GM12878 (cell line): ENCODE results near the gene MPP1. TPM values are rescaled to one million over a fixed set of nuclear protein-coding genes. Genes with fewer than 3 reads are reported as not detected.

Experiments used
- ATAC-seq: fragments of 200-7000 bp; cut with Tn5 transposase; 3 replicates; pipeline ENCODE4 v1.9.1; 2020; ENCODE audit warnings: mild to moderate bottlenecking, moderate library complexity
- BruUV-seq: library from RNA; stranded (reverse); fragments of 400-500 nt; replicated peaks from 2 replicates; lab custom pipeline; 2021; lab: Mats Ljungman, UMichigan
- CTCF ChIA-PET: fragments of 300-600 bp; sonication (Branson Sonifier 250); formaldehyde crosslinking; extraction: SDS; loops from one replicate; lab custom pipeline; 2021; ENCODE audit warnings: inconsistent platforms; lab: Yijun Ruan, JAX
- POLR2A ChIA-PET: fragments of 350-600 bp; formaldehyde crosslinking; extraction: SDS; loops from one replicate; lab custom pipeline; 2021; ENCODE audit warnings: inconsistent platforms; lab: Charles Lee
- RAD21 ChIA-PET: fragments of 300-600 bp; sonication (Branson Sonifier 250); formaldehyde crosslinking; loops from one replicate; lab custom pipeline; 2023; ENCODE audit warnings: antibody characterized with exemption; ENCODE audit not compliant: unreplicated experiment; lab: Charles Lee
- SMC1A ChIA-PET: fragments of 300-600 bp; sonication (Branson Sonifier 250); formaldehyde crosslinking; loops from one replicate; lab custom pipeline; 2023; ENCODE audit not compliant: unreplicated experiment, uncharacterized antibody; lab: Charles Lee
- DNase-seq: peaks from one replicate; pipeline ENCODE4 v3.0.0-alpha.2; 2011; ENCODE audit warnings: low read depth, low spot score
- FAIRE-seq: peaks from 3 replicates; lab custom pipeline; 2011; peaks lifted over from hg19 to GRCh38; lab: Jason Lieb, UNC
- H2AFZ ChIP-seq: 2 replicates; pipeline ENCODE4 v1.6.0; 2011; ENCODE audit warnings: low read depth, low read length, control low read depth; ENCODE audit not compliant: control insufficient read depth
- H3K27ac ChIP-seq: 2 replicates; pipeline ENCODE4 v1.5.1; 2011; ENCODE audit warnings: control low read depth; ENCODE audit not compliant: control insufficient read depth, insufficient read depth
- H3K27me3 ChIP-seq, 2 experiments: replicated peaks in 1 of 2; 2 replicates each; pipeline versions ENCODE4 v1.6.0 to v1.6.1; 2011; ENCODE audit warnings: low read length in 1 of 2; ENCODE audit not compliant: control insufficient read depth in 2 of 2, insufficient read depth in 2 of 2
- H3K36me3 ChIP-seq, 2 experiments: 2 replicates each; pipeline ENCODE4 v1.5.1; 2011; ENCODE audit warnings: low read length in 1 of 2; ENCODE audit not compliant: control insufficient read depth in 2 of 2, insufficient read depth in 2 of 2
- H3K4me1 ChIP-seq: 2 replicates; pipeline ENCODE4 v1.6.1; 2011; ENCODE audit warnings: mild to moderate bottlenecking, low read length, moderate library complexity, mixed read lengths; ENCODE audit not compliant: control insufficient read depth, insufficient read depth
- H3K4me2 ChIP-seq: 2 replicates; pipeline ENCODE4 v1.6.0; 2011; ENCODE audit warnings: control low read depth; ENCODE audit not compliant: control insufficient read depth, insufficient read depth
- H3K4me3 ChIP-seq: fragments of 200-600 bp; sonication (generic); 2 replicates; pipeline ENCODE4 v1.5.1; 2016
- H3K79me2 ChIP-seq: 2 replicates; pipeline ENCODE4 v1.6.0; 2011; ENCODE audit warnings: low read length; ENCODE audit not compliant: control insufficient read depth, insufficient read depth
- H3K9ac ChIP-seq: 2 replicates; pipeline ENCODE4 v1.8.0; 2011; ENCODE audit warnings: low read length, control low read depth, mixed read lengths; ENCODE audit not compliant: control insufficient read depth, insufficient read depth
- H3K9me3 ChIP-seq: replicated peaks from 3 replicates; pipeline ENCODE4 v1.5.1; 2011; ENCODE audit warnings: mild to moderate bottlenecking, low read length; ENCODE audit not compliant: control insufficient read depth, insufficient read depth
- H4K20me1 ChIP-seq: 2 replicates; pipeline ENCODE4 v1.6.0; 2011; ENCODE audit not compliant: control insufficient read depth, insufficient read depth
- E4F1 ChIP-seq: fragments of 450-650 bp; IDR thresholded peaks from 2 replicates; pipeline ENCODE4 v1.6.1; 2018; ENCODE audit warnings: borderline replicate concordance, mild to moderate bottlenecking; ENCODE audit not compliant: partially characterized antibody
- NBN ChIP-seq: fragments of 450-650 bp; IDR thresholded peaks from 2 replicates; pipeline ENCODE4 v1.6.1; 2016
- NFXL1 ChIP-seq: fragments of 450-650 bp; IDR thresholded peaks from 2 replicates; pipeline ENCODE4 v1.6.1; 2017; ENCODE audit warnings: antibody characterized with exemption, mild to moderate bottlenecking, borderline replicate concordance
- NRF1 ChIP-seq: conservative IDR thresholded peaks from 2 replicates; pipeline ENCODE4 v1.6.1; 2011; ENCODE audit warnings: mild to moderate bottlenecking, low read depth, low read length, improper control_type of control experiment
- POLR2AphosphoS2 ChIP-seq: IDR thresholded peaks from 2 replicates; pipeline ENCODE4 v1.6.1; 2011; ENCODE audit warnings: low read depth, mild to moderate bottlenecking, low read length, improper control_type of control experiment, moderate library complexity
- WGBS: methylation state at CpG from one replicate; pipeline ENCODE4 v1.1.6; 2016; ENCODE audit warnings: low lambda C conversion rate; ENCODE audit not compliant: insufficient replicate concordance, insufficient coverage; ENCODE audit errors: missing lambda C conversion rate; 5-methylcytosine and 5-hydroxymethylcytosine counted together
- in situ Hi-C: fragments of 300-500 bp; cut with MboI; formaldehyde crosslinking; loops from 9 replicates; pipeline ENCODE4 v1.14.3; 2018; ENCODE audit warnings: mixed read lengths
- intact Hi-C: fragments of 100-400 bp; cut with micrococcal nuclease; formaldehyde crosslinking; loops from one replicate; pipeline ENCODE4 v1.14.2; 2022; ENCODE audit not compliant: unreplicated experiment
- polyA plus RNA-seq, 11 experiments: library from polyadenylated mRNA; depleted of rRNA in 4 of 11; unstranded in 6 of 11; stranded (reverse) in 5 of 11; fragments of >200 nt; fragmentation: Nextera tagmentation in 4 of 11; fragmentation: Illumina TruSeq in 1 of 11; extraction: Ambion mirVana in 4 of 11; extraction: Trizol in 1 of 11; gene quantifications; 1 replicate in 1 of 11; 2 replicates in 10 of 11; pipeline versions ENCODE4 v1.2.1 to v1.2.3, GENCODE V29; 2011 to 2016; ENCODE audit warnings: inconsistent platforms in 2 of 11, missing spikeins in 2 of 11, low read depth in 1 of 11
- total RNA-seq, 4 experiments: library from RNA; depleted of rRNA in 3 of 4; stranded (reverse); fragments of >200 nt in 3 of 4; fragmentation: Illumina TruSeq in 1 of 4; extraction: Trizol in 1 of 4; gene quantifications; 2 replicates each; pipeline versions ENCODE4 v1.2.1 to v1.2.3, GENCODE V29; 2013 to 2021

MPP1 gene
- total and polyA plus RNA-seq, 10 of the 15 experiments (the other 5 are each of a cell fraction or from before 2014, with no cell fraction given), result 1.9 to 20.1 (median 14.8) TPM

- no peak for FAIRE-seq
- Histone ChIP-seq H3K27ac (no peak overlapping the region), H3K4me2 (peak overlapping the region; percentile 75), H3K9ac (peak overlapping the region; percentile 30; the same call in 1 of the 2 replicates), H3K4me3 (peak overlapping the region; percentile 70), H3K27me3 (no peaks in the 10 kb centered on the region), H3K36me3 (no peaks in the 10 kb centered on the region), H3K9me3 (no peaks in the 10 kb centered on the region; the same call in 2 of the 3 replicates), H3K79me2 (no peaks in the 10 kb centered on the region), H2AFZ (peak overlapping the region; percentile 80), H3K4me1 (no peaks in the 10 kb centered on the region), H4K20me1 (no peaks in the 10 kb centered on the region)
- TF ChIP-seq POLR2AphosphoS2, result no peak
- no peak for TF ChIP-seq E4F1
- no peak for TF ChIP-seq NFXL1
- TF ChIP-seq NRF1, result no peak
- no peak for TF ChIP-seq NBN
- intact Hi-C loops, result loop anchor here (2.0 kb wide), 1 partner anchor 43 kb away; the partner anchor contains the start of gene DKC1
- DNase-seq, result no peak
- no TSS peak for BruUV-seq
- in situ Hi-C loops, result no loop called here
- ChIA-PET CTCF (interaction anchor here (1.7 to 1.8 kb wide), 2 partner anchors 18 to 57 kb away, joined by 4 to 5 read pairs; no protein-coding TSS in a partner anchor), POLR2A (interaction anchor here (0.8 to 2.0 kb wide), 4 partner anchors 13 to 42 kb away, joined by 3 to 14 read pairs (median 3); no protein-coding TSS in a partner anchor), RAD21 (interaction anchor here (1.0 to 2.1 kb wide), 4 partner anchors 13 to 42 kb away, joined by 3 to 8 read pairs (median 4); no protein-coding TSS in a partner anchor), SMC1A (interaction anchor here (1.2 to 3.7 kb wide), 4 partner anchors 13 to 58 kb away, joined by 3 to 19 read pairs (median 4); no protein-coding TSS in a partner anchor)
- ATAC-seq, result no peak; the same call in 2 of the 3 replicates
- WGBS, result 53% methylated on average over 13 of the region's 13 CpGs
These were observed 409 bp upstream of the MPP1 start for GRCh38 chrX:154805696-154806091.
